GM19397 (cell line): ENCODE measurements around the gene ZNF579.
"Not testable (repeated sequence)": the region's sequence is repeated elsewhere in the genome, so short reads cannot be mapped to it uniquely, and the experiment has no call there.

Source experiments
- ATAC-seq: cut with Tn5 transposase; IDR thresholded peaks from one replicate; pipeline ENCODE4 v1.9.1; 2021; ENCODE audit warnings: mild to moderate bottlenecking, moderate library complexity; ENCODE audit not compliant: unreplicated experiment

The ZNF579 gene

GRCh38 chr19:55573929-55574328 is 6.7 kb downstream of the ZNF579 start:
- ATAC-seq, result not testable (repeated sequence)

GRCh38 chr19:55569477-55569876 is 11.2 kb downstream of the ZNF579 start:
- ATAC-seq, result not testable (repeated sequence)

GRCh38 chr19:55567708-55568328 is 12.8 kb downstream of the ZNF579 start:
- no peak for ATAC-seq

- ATAC-seq, result no peak
Measured at GRCh38 chr19:55566823-55567222, 13.8 kb downstream of the ZNF579 start.

- ATAC-seq, result no peak
Measured at GRCh38 chr19:55563261-55563690, 17.4 kb downstream of the ZNF579 start.

DNA sequence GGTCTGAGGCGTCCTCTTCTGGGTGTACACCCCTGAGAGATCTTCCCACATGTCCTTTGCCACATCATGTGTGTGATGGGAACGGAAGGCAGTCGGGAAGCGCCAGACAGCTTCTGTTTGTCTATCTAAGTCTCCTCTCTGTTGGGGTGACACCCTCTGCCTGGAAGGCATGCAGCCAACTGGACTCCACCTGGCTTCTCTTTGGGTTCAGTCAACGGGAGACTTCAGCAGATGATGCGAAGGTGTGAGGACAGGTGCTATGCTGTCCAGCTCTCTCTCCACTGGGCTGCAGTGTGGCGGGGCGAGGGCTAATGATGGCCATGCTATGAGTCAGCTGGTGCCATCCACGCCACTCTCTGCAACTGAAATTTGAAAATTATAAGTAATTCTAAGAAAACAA is 21.0 kb downstream of the ZNF579 start:
- no peak for ATAC-seq

DNA sequence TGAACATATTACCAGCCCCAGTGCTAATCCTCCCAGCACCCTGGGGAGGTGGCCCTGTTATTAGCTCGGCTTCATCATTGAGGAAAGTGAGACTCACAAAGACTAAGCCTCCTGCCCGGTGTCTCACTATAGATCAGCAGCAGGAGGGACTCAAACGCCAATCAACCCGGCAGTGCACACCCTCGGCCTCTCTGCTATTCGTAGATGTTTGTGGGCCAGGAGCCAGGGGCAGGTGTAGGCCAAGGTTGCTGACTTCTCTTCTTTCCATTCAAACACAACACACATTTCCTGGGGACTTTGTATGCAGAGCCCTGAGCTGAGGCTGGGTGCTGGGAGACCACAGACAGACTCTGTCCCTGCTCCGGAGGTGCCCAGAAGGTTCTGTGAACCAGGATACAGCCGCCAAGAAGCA is 25.9 kb downstream of the ZNF579 start:
- ATAC-seq, result no peak

DNA sequence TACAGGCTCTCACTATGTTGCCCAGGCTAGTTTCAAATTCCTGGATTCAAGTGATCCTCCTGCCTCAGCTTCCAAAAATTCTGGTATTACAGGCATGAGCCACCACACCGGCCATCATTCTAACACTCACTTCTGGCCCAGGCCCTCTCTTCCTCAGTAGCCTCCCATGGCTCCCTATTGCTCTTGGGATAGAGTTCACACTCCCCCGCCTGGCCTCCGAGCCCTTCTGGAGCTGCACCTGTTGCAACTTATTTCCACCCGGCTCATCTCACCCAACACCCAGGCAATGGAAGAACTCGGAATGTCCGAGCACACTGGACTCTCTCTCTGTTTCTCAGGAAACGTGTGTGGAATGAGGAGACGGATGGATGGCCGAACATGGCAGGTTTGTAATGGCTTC is 26.3 kb downstream of the ZNF579 start:
- ATAC-seq, result no peak

- ATAC-seq, result no peak
Measured at GRCh38 chr19:55553217-55554182, 27.1 kb downstream of the ZNF579 start.

DNA sequence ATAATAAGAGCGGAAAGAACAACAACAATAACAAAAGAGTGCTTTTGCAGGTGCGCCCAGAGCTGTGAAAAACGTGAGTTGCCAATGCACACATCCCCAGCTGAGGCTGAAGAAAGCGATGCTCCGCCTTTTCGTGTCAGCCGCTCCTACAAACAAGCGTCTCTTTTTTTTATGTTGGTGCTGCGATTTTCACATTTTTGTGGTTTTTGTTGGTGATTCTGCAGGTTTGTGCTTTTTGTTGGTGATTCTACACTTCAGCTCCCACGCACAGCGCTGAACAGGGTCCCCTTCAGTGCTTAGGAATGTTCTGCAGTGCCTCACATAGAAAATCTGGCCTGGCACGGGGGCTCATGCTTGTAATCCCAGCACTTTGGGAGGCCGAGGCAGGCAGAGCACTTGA is 28.0 kb downstream of the ZNF579 start:
- ATAC-seq, result no peak

DNA sequence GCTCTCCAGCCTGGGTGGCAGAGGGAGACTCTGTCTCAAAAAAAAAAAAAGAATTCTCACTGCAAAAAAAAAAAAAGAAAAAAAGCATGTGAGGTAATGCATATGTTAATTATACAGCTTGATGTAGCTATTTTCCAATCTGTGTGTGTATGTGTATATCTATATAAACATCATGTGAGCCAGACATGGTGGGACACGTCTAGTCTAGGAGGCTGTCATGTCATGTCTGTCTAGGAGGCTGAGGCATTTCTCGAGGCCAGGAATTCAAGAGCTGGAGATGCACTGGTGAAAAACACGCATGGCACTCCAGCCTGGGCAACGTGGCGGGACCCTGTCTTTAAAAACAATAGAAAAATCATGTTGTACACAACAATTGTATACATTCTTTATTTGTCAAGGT is 28.4 kb downstream of the ZNF579 start:
- no peak for ATAC-seq

DNA sequence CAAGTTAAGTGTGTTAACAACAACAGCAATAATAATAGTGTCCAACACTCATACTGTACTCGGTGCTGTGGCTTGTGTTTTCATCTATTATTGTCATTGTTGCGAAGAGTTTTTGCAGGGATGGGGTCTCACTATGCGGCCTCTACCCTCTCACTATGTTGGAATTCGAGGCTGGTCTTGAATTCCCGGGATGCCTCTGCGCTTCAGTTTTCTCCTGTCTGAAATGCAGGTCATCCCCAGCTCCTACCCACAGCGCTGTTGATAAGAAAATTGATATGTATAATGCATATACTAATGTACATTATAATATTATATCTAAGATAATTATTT is 30.4 kb downstream of the ZNF579 start:
- ATAC-seq, result no peak

GRCh38 chr19:55549500-55550320 is 30.9 kb downstream of the ZNF579 start:
- ATAC-seq, result no peak

GRCh38 chr19:55546822-55547614 is 33.6 kb downstream of the ZNF579 start:
- ATAC-seq, result no peak

GRCh38 chr19:55546011-55546410 is 34.6 kb downstream of the ZNF579 start:
- no peak for ATAC-seq

DNA sequence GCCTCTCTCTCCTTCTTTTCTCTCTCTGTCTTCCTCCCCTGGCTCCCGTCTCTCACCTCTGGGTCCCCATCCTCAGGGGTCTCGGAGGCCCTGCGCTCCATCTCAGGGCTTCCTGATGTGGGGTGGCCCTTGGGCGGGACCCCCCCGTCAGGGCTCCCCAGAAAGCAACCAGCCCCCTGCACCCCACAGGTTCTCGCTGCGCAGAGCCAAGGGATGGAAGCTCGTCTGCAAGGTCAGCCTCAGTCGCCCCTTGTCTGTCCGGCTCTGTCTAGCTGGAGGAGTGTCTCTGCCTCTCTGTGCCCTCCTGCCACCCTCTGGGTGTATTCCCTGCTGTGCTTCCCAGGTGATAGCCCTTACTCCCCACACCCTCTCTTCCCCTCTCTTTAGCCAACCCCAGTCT is 35.2 kb downstream of the ZNF579 start, which contains the start of gene SBK3:
SBK3 (minus strand) TSS at position 101 of the 400 bp plus-strand sequence; CDS start at position 101, 0 bp downstream.
- no peak for ATAC-seq

- no peak for ATAC-seq
Measured at GRCh38 chr19:55544776-55545439, 35.7 kb downstream of the ZNF579 start.

DNA sequence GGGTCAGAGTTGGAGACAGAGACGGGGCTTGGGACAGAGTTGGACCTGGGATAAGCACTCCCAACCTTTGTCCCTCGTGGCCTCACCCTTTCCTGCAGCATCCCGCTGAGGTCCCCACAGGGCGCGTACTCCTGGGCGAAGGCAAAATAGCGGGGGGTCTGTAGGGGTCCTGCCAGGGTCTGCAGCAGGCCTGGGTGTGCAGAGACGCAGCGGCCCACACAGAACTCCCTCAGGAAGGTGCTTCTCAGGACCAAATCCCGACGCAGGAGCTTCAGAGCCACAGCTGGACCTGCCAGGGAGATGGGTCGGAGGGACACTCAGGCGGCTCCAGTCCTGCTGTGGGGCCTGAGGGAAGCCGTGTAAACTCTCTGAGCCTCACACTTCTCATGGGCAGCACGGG is 36.6 kb downstream of the ZNF579 start:
- no peak for ATAC-seq

DNA sequence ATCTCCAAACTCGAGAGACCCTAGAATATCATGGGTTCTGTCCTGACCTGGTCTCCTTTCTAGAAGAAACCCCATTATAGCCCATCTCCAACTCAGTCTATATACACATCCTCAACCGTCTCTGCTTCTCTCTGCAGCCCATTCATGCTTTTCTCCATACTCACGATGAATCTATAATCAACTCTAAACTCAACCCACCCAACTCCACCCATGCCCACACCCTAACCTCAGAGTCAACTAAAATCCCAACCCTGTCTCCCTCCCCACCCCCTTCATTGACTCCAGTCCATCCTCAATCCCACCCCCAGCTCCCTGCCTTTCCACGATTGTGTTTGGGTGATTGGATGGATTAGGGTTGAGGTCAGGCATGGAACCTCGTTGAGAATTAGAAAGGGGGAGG is 37.1 kb downstream of the ZNF579 start:
- ATAC-seq, result no peak

- ATAC-seq, result no peak
Measured at GRCh38 chr19:55542292-55542855, 38.3 kb downstream of the ZNF579 start.
